GM21423 (cell line): ENCODE measurements around the gene VHLL.

Source experiments
- ATAC-seq: cut with Tn5 transposase; IDR thresholded peaks from one replicate; pipeline ENCODE4 v1.9.1; 2021; ENCODE audit warnings: mild to moderate bottlenecking, moderate library complexity; ENCODE audit not compliant: unreplicated experiment

VHLL gene

DNA sequence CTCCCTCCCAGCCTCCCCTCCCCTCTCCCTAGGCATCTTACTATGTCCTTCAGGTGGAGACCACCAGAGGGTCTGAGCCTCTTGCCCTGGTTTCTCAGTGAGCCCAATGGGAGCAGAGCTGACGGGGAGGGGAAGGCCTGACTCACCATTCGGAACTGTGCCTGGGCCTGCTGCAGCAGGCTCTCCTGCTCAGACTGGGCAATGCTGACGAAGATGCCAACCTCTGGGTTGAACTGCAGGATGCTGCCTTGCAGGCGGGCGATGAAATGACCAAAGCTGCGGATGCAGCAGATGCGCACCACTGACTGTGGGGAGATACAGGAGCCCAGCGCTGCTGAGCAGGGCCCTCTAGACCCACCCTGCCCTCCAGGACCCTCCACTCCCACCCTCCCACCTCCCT is 40.2 kb downstream of the VHLL start:
- ATAC-seq: no peak

DNA sequence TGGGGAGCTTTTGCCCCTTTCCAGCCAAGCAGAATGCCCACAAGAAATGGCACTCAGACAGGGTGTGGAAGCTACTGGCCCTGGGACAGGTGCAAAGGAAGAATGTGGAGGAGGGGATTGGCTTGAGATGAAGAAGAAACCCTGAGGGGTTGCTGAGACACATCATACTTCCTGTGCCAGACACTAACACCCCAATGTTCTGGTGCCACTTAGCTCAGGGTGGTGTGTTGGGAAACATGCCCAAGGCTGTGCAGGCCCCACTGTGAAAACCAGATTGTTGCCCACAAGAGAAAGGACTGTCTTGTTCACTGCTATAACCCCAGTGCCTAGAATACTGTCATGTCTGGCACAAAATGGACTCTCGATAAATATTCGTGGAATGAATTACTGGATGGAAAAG is 41.4 kb downstream of the VHLL start:
- ATAC-seq: no peak

DNA sequence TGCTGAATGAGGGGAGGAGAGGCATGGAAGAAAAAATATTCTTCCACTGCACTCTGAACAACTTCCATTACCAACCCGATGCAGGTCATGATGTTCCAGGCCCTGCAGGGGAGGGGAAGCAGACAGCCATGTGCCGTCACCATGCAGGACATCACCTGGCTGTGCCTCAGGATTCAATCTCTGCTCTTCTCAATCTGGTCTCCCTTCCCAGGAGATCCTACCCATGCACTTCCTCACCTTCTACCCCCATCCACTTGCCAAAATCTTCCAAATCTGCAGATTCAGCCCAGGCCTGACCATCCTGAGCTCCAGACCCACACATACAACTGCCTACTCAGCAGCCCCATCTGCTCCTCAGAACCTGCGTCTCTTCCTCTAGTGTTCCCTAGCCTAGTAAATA is 45.5 kb downstream of the VHLL start:
- no peak for ATAC-seq

DNA sequence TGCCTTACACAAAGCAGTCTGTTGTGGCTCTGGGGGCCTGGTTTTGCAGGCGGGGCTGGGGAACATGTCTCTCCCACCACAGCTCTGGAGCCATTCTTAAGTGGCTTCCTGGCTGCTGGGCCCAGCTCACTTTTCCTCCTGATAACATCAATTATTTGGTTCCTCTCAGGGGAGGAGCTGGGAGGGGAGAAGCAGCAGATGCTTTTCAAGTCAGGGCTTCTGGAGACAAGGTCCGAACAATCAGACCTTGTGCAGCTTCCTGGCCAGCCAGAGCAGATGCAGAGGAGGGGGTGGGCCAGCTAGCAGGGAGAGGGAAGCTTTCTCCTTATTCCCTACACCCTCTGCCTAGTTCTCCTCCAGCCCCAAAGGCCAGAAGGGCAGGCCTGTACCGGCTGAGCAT is 47.6 kb downstream of the VHLL start:
- ATAC-seq: no peak

DNA sequence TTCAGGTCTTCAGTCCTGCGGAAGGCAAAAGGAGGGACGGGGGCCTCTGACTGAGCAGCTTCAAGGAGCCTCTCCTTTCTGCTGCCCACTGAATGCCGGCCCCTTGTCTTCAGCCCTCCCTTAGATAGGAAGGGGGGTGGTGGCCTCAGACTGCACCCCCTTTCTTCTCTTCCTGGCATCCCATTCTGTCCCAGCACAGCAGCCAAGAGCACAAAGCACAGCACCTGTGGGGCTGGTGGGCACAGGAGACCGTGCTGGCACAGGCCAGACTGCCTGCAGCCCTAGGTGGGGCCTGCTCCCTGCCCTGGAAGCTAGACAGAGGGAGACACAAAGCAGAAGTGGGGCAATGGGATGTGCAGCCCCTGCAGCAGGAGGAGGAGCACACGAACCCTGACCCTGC is 49.5 kb downstream of the VHLL start:
- ATAC-seq: no peak
